ENCODE data around the gene IKZF3. TPM values are rescaled to one million over a fixed set of nuclear protein-coding genes. Genes with fewer than 3 reads are reported as not detected.

Gene IKZF3
- total RNA-seq, 1 experiment from 2014 or later, result 0.81 TPM

DNA sequence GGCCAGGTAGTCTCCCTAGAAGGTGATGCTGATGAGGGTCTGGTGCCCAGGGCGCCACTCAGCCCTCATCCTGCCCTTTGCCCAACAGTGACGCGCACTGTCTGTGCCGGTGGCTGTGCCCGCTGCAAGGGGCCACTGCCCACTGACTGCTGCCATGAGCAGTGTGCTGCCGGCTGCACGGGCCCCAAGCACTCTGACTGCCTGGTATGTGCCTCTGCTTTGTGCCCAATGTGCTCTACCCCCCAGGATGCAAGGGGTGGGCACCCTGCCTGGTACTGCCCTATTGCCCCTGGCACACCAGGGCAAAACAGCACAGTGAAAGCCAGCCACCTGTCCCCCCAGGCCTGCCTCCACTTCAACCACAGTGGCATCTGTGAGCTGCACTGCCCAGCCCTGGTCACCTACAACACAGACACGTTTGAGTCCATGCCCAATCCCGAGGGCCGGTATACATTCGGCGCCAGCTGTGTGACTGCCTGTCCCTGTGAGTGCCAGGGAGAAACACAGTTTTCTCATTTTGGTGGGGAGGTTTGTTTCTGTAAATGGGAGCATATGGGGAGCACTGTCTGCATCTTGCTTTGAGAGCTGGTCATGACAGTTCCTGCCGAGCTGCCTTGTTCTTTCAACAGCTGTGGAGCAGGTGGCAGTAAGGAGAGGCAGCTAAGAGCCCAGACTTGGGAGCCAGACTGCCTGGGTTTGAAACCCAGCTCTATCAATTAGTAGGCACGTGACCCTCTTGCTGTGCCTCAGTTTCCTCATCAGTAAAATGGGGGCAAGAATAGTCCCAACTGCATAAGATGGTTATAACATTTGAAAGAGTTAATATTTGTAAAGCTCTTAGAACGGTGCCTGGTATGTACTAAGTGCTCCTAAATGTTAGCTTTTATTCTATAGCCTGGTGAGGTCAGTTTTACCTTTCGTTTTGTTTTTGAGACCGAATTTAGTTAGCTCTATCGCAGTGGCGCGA is 153.8 kb downstream of the IKZF3 start:
- no peak for DNase-seq (ENCODE audit: low spot score)
- TF ChIP-seq CBFB (CRISPR knock-in tag; IDR thresholded peaks at IDR 0.05; ENCODE audit: low read depth) (no peak), ZNF423 (CRISPR knock-in tag; IDR thresholded peaks at IDR 0.05) (no peak)
- TF ChIP-seq, protein P1, sequence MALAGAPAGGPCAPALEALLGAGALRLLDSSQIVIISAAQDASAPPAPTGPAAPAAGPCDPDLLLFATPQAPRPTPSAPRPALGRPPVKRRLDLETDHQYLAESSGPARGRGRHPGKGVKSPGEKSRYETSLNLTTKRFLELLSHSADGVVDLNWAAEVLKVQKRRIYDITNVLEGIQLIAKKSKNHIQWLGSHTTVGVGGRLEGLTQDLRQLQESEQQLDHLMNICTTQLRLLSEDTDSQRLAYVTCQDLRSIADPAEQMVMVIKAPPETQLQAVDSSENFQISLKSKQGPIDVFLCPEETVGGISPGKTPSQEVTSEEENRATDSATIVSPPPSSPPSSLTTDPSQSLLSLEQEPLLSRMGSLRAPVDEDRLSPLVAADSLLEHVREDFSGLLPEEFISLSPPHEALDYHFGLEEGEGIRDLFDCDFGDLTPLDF (CRISPR knock-in tag; IDR thresholded peaks at IDR 0.05), result no peak
- Mint-ChIP-seq H3K27ac (no peak overlapping the region), H3K4me1 (peaks cover 8% of the 10 kb centered on the region), H3K9me3 (no peaks in the 10 kb centered on the region), H3K4me3 (no peak overlapping the region), H3K36me3 (peaks cover 58% of the 10 kb centered on the region), H3K27me3 (ENCODE audit: low read depth) (no peaks in the 10 kb centered on the region)
- ChIA-PET CTCF (interaction anchor here (0.5 to 1.7 kb wide), 5 partner anchors 9 to 90 kb away, joined by 3 to 6 read pairs (median 4); no protein-coding TSS in a partner anchor), POLR2A (interaction anchor here (1.1 kb wide), 1 partner anchor 22 kb away, joined by 3 read pairs; the partner anchor contains the start of gene PGAP3)
- ATAC-seq, result no peak

DNA sequence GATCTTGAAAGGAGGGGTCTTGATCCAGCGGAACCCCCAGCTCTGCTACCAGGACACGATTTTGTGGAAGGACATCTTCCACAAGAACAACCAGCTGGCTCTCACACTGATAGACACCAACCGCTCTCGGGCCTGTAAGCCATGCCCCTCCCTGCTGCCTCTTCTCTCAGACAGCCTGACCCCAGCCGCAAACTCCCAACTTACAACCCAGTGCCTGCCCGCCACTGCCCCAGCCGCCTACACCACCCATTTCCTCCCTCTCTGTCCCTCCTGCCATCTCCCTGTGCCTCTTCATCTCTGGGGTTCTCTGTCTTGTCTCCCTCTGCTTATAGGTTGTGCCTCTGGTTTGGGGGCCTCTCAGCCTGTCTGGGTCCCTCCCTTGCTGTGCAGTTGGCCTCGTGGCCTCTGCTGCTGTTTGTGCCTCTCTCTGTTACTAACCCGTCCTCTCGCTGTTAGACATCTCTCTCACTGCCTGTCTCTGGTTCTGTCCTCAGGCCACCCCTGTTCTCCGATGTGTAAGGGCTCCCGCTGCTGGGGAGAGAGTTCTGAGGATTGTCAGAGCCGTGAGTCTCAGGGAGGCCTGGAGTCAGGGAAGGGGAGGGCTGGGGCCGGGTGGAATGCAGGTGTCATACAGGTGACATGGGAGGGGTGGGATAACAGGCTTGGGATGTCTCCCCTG is 154.7 kb downstream of the IKZF3 start:
- Mint-ChIP-seq H3K27ac (peak overlapping the region; percentile 83), H3K4me1 (peaks cover 16% of the 10 kb centered on the region), H3K27me3 (ENCODE audit: low read depth) (no peaks in the 10 kb centered on the region), H3K9me3 (no peaks in the 10 kb centered on the region), H3K36me3 (peaks cover 54% of the 10 kb centered on the region), H3K4me3 (no peak overlapping the region)
- ATAC-seq (no peak), DNase-seq (ENCODE audit: low spot score) (no peak)
- CTCF ChIA-PET, result no interaction called here
- POLR2A ChIA-PET, result interaction anchor here (0.7 kb wide), 1 partner anchor 21 kb away, joined by 3 read pairs; the partner anchor contains the start of gene MIEN1
- TF ChIP-seq ZNF423 (CRISPR knock-in tag; IDR thresholded peaks at IDR 0.05) (no peak), NFATC4 (CRISPR knock-in tag; IDR thresholded peaks at IDR 0.05) (no peak), ZNF263 (CRISPR knock-in tag; IDR thresholded peaks at IDR 0.05; ENCODE audit: low read depth) (no peak), MYBL2 (CRISPR knock-in tag; IDR thresholded peaks at IDR 0.05) (no peak), ESRRA (CRISPR knock-in tag; IDR thresholded peaks at IDR 0.05; ENCODE audit: borderline replicate concordance) (no peak), FOXP1 (CRISPR knock-in tag; IDR thresholded peaks at IDR 0.05; ENCODE audit: borderline replicate concordance) (no peak), HMGA2 (CRISPR knock-in tag; IDR thresholded peaks at IDR 0.05) (no peak), KAT7 (CRISPR knock-in tag; IDR thresholded peaks at IDR 0.05; ENCODE audit: borderline replicate concordance) (no peak), JAZF1 (CRISPR knock-in tag; IDR thresholded peaks at IDR 0.05) (no peak), ZBTB21 (CRISPR knock-in tag; IDR thresholded peaks at IDR 0.05; ENCODE audit: borderline replicate concordance) (no peak)
- TF ChIP-seq, protein P2, sequence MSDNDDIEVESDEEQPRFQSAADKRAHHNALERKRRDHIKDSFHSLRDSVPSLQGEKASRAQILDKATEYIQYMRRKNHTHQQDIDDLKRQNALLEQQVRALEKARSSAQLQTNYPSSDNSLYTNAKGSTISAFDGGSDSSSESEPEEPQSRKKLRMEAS (CRISPR knock-in tag; IDR thresholded peaks at IDR 0.05), result no peak
- TF ChIP-seq, protein P3, sequence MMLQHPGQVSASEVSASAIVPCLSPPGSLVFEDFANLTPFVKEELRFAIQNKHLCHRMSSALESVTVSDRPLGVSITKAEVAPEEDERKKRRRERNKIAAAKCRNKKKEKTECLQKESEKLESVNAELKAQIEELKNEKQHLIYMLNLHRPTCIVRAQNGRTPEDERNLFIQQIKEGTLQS (CRISPR knock-in tag; conservative IDR thresholded peaks at IDR 0.05), result no peak
- TF ChIP-seq, protein P4, sequence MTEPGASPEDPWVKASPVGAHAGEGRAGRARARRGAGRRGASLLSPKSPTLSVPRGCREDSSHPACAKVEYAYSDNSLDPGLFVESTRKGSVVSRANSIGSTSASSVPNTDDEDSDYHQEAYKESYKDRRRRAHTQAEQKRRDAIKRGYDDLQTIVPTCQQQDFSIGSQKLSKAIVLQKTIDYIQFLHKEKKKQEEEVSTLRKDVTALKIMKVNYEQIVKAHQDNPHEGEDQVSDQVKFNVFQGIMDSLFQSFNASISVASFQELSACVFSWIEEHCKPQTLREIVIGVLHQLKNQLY (CRISPR knock-in tag; IDR thresholded peaks at IDR 0.05), result no peak
- TF ChIP-seq, protein P5, sequence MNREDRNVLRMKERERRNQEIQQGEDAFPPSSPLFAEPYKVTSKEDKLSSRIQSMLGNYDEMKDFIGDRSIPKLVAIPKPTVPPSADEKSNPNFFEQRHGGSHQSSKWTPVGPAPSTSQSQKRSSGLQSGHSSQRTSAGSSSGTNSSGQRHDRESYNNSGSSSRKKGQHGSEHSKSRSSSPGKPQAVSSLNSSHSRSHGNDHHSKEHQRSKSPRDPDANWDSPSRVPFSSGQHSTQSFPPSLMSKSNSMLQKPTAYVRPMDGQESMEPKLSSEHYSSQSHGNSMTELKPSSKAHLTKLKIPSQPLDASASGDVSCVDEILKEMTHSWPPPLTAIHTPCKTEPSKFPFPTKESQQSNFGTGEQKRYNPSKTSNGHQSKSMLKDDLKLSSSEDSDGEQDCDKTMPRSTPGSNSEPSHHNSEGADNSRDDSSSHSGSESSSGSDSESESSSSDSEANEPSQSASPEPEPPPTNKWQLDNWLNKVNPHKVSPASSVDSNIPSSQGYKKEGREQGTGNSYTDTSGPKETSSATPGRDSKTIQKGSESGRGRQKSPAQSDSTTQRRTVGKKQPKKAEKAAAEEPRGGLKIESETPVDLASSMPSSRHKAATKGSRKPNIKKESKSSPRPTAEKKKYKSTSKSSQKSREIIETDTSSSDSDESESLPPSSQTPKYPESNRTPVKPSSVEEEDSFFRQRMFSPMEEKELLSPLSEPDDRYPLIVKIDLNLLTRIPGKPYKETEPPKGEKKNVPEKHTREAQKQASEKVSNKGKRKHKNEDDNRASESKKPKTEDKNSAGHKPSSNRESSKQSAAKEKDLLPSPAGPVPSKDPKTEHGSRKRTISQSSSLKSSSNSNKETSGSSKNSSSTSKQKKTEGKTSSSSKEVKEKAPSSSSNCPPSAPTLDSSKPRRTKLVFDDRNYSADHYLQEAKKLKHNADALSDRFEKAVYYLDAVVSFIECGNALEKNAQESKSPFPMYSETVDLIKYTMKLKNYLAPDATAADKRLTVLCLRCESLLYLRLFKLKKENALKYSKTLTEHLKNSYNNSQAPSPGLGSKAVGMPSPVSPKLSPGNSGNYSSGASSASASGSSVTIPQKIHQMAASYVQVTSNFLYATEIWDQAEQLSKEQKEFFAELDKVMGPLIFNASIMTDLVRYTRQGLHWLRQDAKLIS (CRISPR knock-in tag; IDR thresholded peaks at IDR 0.05; ENCODE audit: borderline replicate concordance), result no peak

Small RNAs within 50 kb of the gene (microRNA-seq; reads per million reads assigned to microRNA genes)
- gene MIR4728 (ENCODE audit: borderline number of aligned reads), result 2.4 reads per million

Other genes with a start within 250 kb of the IKZF3 start
- 15.0 to 20.5 TPM (median 15.2 TPM) in 3 replicates for gene PPP1R1B, start 237.4 kb downstream of the IKZF3 start, total RNA-seq (2021)
- gene STARD3, start 227.2 kb downstream of the IKZF3 start, total RNA-seq (2021), result 64.9 to 75.3 TPM (median 65.4 TPM) in 3 replicates
- gene TCAP, start 199.0 kb downstream of the IKZF3 start, total RNA-seq (2021), result 2.5 to 2.9 TPM (median 2.8 TPM) in 3 replicates
- gene PNMT, start 195.9 kb downstream of the IKZF3 start, total RNA-seq (2021), result 2.4 to 3.1 TPM (median 2.7 TPM) in 3 replicates
- 24.3 to 25.7 TPM (median 24.9 TPM) in 3 replicates for gene PGAP3, start 176.3 kb downstream of the IKZF3 start, total RNA-seq (2021)
- gene ERBB2, start 164.2 kb downstream of the IKZF3 start, total RNA-seq (2021), result 153 to 209 TPM (median 158 TPM) in 3 replicates
- 40.6 to 46.7 TPM (median 46.5 TPM) in 3 replicates for gene MIEN1, start 133.8 kb downstream of the IKZF3 start, total RNA-seq (2021)
- 42.4 to 48.5 TPM (median 44.0 TPM) in 3 replicates for gene GRB7, start 126.4 kb downstream of the IKZF3 start, total RNA-seq (2021)
- gene ZPBP2, start 3.9 kb upstream of the IKZF3 start, total RNA-seq (2021), result not detected in 3 replicates
- gene GSDMB, start 54.3 kb upstream of the IKZF3 start, total RNA-seq (2021), result 14.1 to 21.6 TPM (median 18.5 TPM) in 3 replicates
- 53.2 to 59.4 TPM (median 54.1 TPM) in 3 replicates for gene ORMDL3, start 63.3 kb upstream of the IKZF3 start, total RNA-seq (2021)
- not detected in 3 replicates for gene LRRC3C, start 63.4 kb upstream of the IKZF3 start, total RNA-seq (2021)
- not detected in 3 replicates for gene GSDMA, start 98.7 kb upstream of the IKZF3 start, total RNA-seq (2021)
- gene PSMD3, start 116.5 kb upstream of the IKZF3 start, total RNA-seq (2021), result 157 to 190 TPM (median 158 TPM) in 3 replicates
- gene CSF3, start 151.1 kb upstream of the IKZF3 start, total RNA-seq (2021), result not detected in 3 replicates
- gene MED24, start 190.1 kb upstream of the IKZF3 start, total RNA-seq (2021), result 95.5 to 107 TPM (median 103 TPM) in 3 replicates
- 11.9 to 15.9 TPM (median 12.0 TPM) in 3 replicates for gene THRA, start 198.7 kb upstream of the IKZF3 start, total RNA-seq (2021)
- 5.6 to 7.6 TPM (median 6.2 TPM) in 3 replicates for gene NR1D1, start 236.3 kb upstream of the IKZF3 start, total RNA-seq (2021)